GM12892 (cell line): Measurements from ENCODE around the gene NEK10.
"Not testable (repeated sequence)": the region's sequence is repeated elsewhere in the genome, so short reads cannot be mapped to it uniquely, and the experiment has no call there.

ENCODE experiments used
- DNase-seq: peaks from one replicate; pipeline ENCODE4 v3.0.0; 2011; ENCODE audit not compliant: insufficient read length
- FAIRE-seq: peaks from 2 replicates; lab custom pipeline; 2011; peaks lifted over from hg19 to GRCh38; lab: Jason Lieb, UNC
- POLR2A ChIP-seq: IDR thresholded peaks from 2 replicates; pipeline ENCODE4 v1.6.1; 2011; ENCODE audit warnings: low read depth, low read length, control low read depth
- POLR2AphosphoS5 ChIP-seq: IDR thresholded peaks from 2 replicates; pipeline ENCODE4 v1.6.1; 2011; ENCODE audit warnings: low read depth, low read length, control low read depth
- TAF1 ChIP-seq: IDR thresholded peaks from 2 replicates; pipeline ENCODE4 v1.6.1; 2011; ENCODE audit warnings: low read depth, mild to moderate bottlenecking, control low read depth, low read length, borderline replicate concordance

NEK10 gene

GRCh38 chr3:27293939-27294338 is 75.2 kb downstream of the NEK10 start:
- DNase-seq (no peak), FAIRE-seq (no peak)

GRCh38 chr3:27290760-27291159 is 78.4 kb downstream of the NEK10 start:
- no peak for FAIRE-seq
- TF ChIP-seq TAF1 (no peak), POLR2A (no peak), POLR2AphosphoS5 (no peak)
- no peak for DNase-seq

More at GRCh38 chr3:27293939-27294338, 75.2 kb downstream of the NEK10 start:
- TF ChIP-seq POLR2A: no peak
- no peak for TF ChIP-seq POLR2AphosphoS5
- TF ChIP-seq TAF1: no peak

- TF ChIP-seq POLR2AphosphoS5: no peak
- no peak for TF ChIP-seq TAF1
- TF ChIP-seq POLR2A: no peak
- DNase-seq: no peak
- no peak for FAIRE-seq
Measured at GRCh38 chr3:27289769-27290413, 79.3 kb downstream of the NEK10 start.

- DNase-seq: no peak
- TF ChIP-seq POLR2AphosphoS5: no peak
Measured at GRCh38 chr3:27287052-27287451, 82.1 kb downstream of the NEK10 start.

GRCh38 chr3:27286467-27286866 is 82.7 kb downstream of the NEK10 start:
- not testable (repeated sequence) for DNase-seq, FAIRE-seq

More at GRCh38 chr3:27287052-27287451, 82.1 kb downstream of the NEK10 start:
- no peak for FAIRE-seq

GRCh38 chr3:27285668-27286067 is 83.5 kb downstream of the NEK10 start:
- FAIRE-seq: no peak
- no peak for TF ChIP-seq TAF1
- TF ChIP-seq POLR2A: no peak

GRCh38 chr3:27281671-27282150 is 87.5 kb downstream of the NEK10 start:
- no peak for TF ChIP-seq POLR2A
- no peak for TF ChIP-seq POLR2AphosphoS5
- TF ChIP-seq TAF1: no peak
- FAIRE-seq (no peak), DNase-seq (no peak)

More at GRCh38 chr3:27285668-27286067, 83.5 kb downstream of the NEK10 start:
- no peak for DNase-seq

GRCh38 chr3:27279123-27279522 is 90.1 kb downstream of the NEK10 start:
- TF ChIP-seq POLR2A: no peak
- TF ChIP-seq TAF1: no peak
- no peak for TF ChIP-seq POLR2AphosphoS5
- FAIRE-seq: no peak

GRCh38 chr3:27278383-27279055 is 90.7 kb downstream of the NEK10 start:
- FAIRE-seq (no peak), DNase-seq (no peak)
- TF ChIP-seq POLR2AphosphoS5 (no peak), POLR2A (no peak), TAF1 (no peak)

More at GRCh38 chr3:27279123-27279522, 90.1 kb downstream of the NEK10 start:
- DNase-seq: no peak

GRCh38 chr3:27275441-27275990 is 93.7 kb downstream of the NEK10 start:
- TF ChIP-seq TAF1 (no peak), POLR2A (no peak), POLR2AphosphoS5 (no peak)
- FAIRE-seq (no peak), DNase-seq (no peak)

GRCh38 chr3:27271890-27272289 is 97.3 kb downstream of the NEK10 start:
- FAIRE-seq: no peak
- no peak for DNase-seq
- TF ChIP-seq TAF1 (no peak), POLR2AphosphoS5 (no peak)

- FAIRE-seq (no peak), DNase-seq (no peak)
- TF ChIP-seq TAF1: no peak
- no peak for TF ChIP-seq POLR2A
- no peak for TF ChIP-seq POLR2AphosphoS5
Measured at GRCh38 chr3:27254896-27255295, 114.3 kb downstream of the NEK10 start.

- FAIRE-seq: no peak
- DNase-seq: no peak
- TF ChIP-seq POLR2AphosphoS5: no peak
Measured at GRCh38 chr3:27253831-27254230, 115.4 kb downstream of the NEK10 start.
